HG03135 (cell line): ENCODE results near the gene ZNF512B.
"Not testable (repeated sequence)": the region's sequence is repeated elsewhere in the genome, so short reads cannot be mapped to it uniquely, and the experiment has no call there.

Experiments used
- ATAC-seq: cut with Tn5 transposase; IDR thresholded peaks from one replicate; pipeline ENCODE4 v1.9.1; 2021; ENCODE audit warnings: mild to moderate bottlenecking, moderate library complexity; ENCODE audit not compliant: unreplicated experiment

The ZNF512B gene

GRCh38 chr20:63937596-63937995 lies 32.1 kb downstream of the ZNF512B start:
- ATAC-seq: no peak

GRCh38 chr20:63935447-63935846 lies 34.3 kb downstream of the ZNF512B start:
- ATAC-seq: no peak

- no peak for ATAC-seq
Observed at GRCh38 chr20:63934271-63935068, 35.3 kb downstream of the ZNF512B start.

GRCh38 chr20:63933646-63934045 lies 36.1 kb downstream of the ZNF512B start:
- ATAC-seq: no peak

- no peak for ATAC-seq
Observed at GRCh38 chr20:63932606-63933160, 37.0 kb downstream of the ZNF512B start.

GRCh38 chr20:63931735-63932134 lies 38.0 kb downstream of the ZNF512B start:
- no peak for ATAC-seq

- no peak for ATAC-seq
Observed at GRCh38 chr20:63930971-63931553, 38.7 kb downstream of the ZNF512B start.

- not testable (repeated sequence) for ATAC-seq
Observed at GRCh38 chr20:63929473-63929883, 40.3 kb downstream of the ZNF512B start.

GRCh38 chr20:63929071-63929470 lies 40.7 kb downstream of the ZNF512B start:
- no peak for ATAC-seq

GRCh38 chr20:63926298-63926697 lies 43.4 kb downstream of the ZNF512B start:
- no peak for ATAC-seq

GRCh38 chr20:63924241-63924640 lies 45.5 kb downstream of the ZNF512B start:
- no peak for ATAC-seq

GRCh38 chr20:63923651-63924050 lies 46.1 kb downstream of the ZNF512B start:
- ATAC-seq: no peak

GRCh38 chr20:63920226-63920625 lies 49.5 kb downstream of the ZNF512B start:
- no peak for ATAC-seq

- ATAC-seq: no peak
Observed at GRCh38 chr20:63919130-63919529, 50.6 kb downstream of the ZNF512B start.

- no peak for ATAC-seq
Observed at GRCh38 chr20:63917811-63918210, 51.9 kb downstream of the ZNF512B start.

- not testable (repeated sequence) for ATAC-seq
Observed at GRCh38 chr20:63916371-63916939, 53.3 kb downstream of the ZNF512B start.

- ATAC-seq: no peak
Observed at GRCh38 chr20:63915471-63915870, 54.3 kb downstream of the ZNF512B start.

- no peak for ATAC-seq
Observed at GRCh38 chr20:63913768-63914167, 56.0 kb downstream of the ZNF512B start.

GRCh38 chr20:63911176-63911575 lies 58.6 kb downstream of the ZNF512B start:
- ATAC-seq: no peak

GRCh38 chr20:63908008-63908682 lies 61.6 kb downstream of the ZNF512B start:
- ATAC-seq: no peak
